Frontal cortex (tissue), 4 donors: ENCODE data around the gene STON1. TPM values are rescaled to one million over a fixed set of nuclear protein-coding genes. Genes with fewer than 3 reads are reported as not detected.
"Not testable (repeated sequence)": the region's sequence is repeated elsewhere in the genome, so short reads cannot be mapped to it uniquely, and the experiment has no call there.

Source experiments
- DNase-seq, 2 donors: peaks; one replicate each; pipeline ENCODE4 v3.0.0; 2012; ENCODE audit warnings: low spot score in 2 of 2
- FAIRE-seq: peaks from 2 replicates; lab custom pipeline; 2012; peaks lifted over from hg19 to GRCh38; lab: Jason Lieb, UNC
- total RNA-seq: library from RNA; depleted of rRNA; stranded (reverse); fragments of >200 nt; gene quantifications from one replicate; pipeline ENCODE4 v1.2.3, GENCODE V29; 2014
- donor health status: control.
- donor health status: control.
- donor health status: control.

STON1 gene
- total RNA-seq, 1 donor from 2014 or later = 3.7 TPM

DNA sequence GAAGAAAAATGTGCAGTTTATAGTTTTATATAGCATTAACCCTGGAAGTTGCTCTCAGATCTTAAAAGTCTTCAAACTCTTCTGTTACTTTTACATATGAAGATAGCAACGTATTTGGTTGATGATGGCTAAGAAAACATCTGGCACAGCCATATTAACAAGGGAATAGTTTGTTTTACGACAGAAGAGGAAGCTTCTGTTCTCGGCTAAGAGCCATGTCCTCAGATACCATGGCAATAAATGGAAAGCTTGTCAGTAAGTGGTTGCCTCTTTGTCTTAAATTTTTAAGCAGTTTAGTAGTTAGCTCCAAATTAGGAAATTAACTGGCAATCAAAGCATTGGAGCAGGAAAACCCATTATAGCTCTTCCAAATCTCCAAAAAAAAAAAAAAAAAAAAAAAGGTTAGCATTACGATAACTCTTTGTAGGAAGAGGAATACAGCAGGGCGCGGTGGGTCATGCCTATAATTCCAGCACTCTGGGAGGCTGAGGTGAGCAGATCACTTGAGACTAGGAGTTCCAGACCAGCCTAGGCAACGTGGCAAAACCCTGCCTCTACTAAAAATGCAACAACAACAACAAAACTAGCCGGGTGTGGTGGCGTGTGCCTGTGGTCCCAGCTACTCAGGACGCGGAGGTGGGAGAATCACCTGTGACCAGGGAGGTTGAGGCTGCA is 4.5 kb upstream of the STON1 start:
- DNase-seq = no peak
- FAIRE-seq = no peak

- no peak for FAIRE-seq
- DNase-seq = no peak
Measured at GRCh38 chr2:48527226-48527885, 2.6 kb upstream of the STON1 start.

- DNase-seq = no peak
- FAIRE-seq = no peak
Measured at GRCh38 chr2:48528431-48528830, 1.5 kb upstream of the STON1 start.

DNA sequence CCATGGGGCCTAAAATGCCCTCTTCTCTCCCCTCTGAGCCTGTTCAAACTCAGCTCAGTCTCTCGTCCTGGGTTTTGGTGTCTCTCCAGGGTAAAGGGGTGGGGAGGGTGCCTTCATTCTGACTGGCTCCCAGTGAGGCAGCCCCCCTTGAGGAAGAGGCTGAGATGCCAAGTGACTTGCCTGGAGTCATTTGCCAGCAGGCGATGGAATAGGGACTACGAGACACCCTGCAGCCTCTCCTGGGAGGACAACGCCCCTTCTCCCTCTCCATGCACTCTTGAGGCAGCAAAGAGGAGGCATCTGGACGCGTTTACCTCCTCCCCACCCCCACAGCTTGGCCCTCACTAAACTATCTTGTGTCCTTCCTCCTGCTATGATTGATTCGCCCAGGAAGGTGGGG is 760 bp upstream of the STON1 start:
- DNase-seq (no peak), FAIRE-seq (no peak)

DNA sequence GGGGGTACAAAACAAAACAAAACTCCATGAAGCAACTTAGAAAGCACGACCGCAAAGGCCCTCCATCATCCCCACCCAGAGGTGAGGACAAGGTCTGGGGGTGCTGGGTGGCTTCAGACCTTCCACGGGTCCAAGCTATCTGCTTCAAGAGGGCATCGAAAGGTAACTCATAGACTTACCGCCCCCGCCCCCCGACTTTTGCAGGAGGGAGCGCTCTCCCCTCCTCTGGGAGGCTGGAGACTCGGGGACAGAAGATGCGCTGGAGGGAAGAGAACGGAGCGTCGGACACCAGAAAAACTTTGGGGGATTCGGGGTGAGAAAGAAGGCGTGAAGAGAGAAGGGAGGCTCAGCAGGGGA is 300 bp upstream of the STON1 start:
- FAIRE-seq = no peak
- no peak for DNase-seq

- peak; percentile 28 to 50 for DNase-seq
- FAIRE-seq = no peak
Measured at GRCh38 chr2:48531141-48531648, 1.2 kb downstream of the STON1 start.

DNA sequence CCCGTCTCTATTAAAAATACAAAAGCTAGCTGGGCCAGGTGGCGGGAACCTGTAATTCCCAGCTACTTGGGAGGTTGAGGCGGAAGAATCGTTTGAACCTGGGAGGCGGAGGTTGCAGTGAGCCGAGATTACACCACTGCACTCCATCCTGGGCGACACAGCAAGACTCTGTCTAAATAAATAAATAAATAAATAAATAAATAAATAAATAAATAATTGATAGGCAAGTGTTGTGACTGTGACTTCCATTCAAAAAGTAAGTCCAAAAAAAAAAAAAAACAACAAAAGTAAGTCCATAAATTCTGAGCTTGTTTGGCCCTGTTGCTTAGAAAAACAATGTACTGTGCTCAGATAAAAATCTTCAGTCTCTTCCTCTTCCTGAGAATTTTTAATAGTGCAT is 2.2 kb downstream of the STON1 start:
- FAIRE-seq (no peak), DNase-seq (no peak)

DNA sequence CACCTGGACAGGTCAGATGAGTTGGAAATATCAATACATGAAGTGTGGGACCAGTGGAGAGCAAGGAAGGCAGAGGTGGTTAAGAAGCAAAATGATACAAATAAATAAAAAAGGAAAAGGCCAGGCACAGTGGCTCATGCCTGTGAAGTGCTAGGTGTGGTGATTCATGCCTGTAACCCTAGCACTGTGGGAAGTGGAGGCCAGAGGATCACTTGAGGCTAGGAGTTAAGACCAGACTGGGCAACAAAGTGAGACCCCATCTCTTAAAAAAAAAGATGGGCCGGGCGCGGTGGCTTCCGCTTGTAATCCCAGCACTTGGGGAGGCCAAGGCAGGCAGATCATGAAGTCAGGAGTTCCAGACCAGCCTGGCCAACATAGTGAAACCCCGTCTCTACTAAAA is 2.9 kb downstream of the STON1 start:
- FAIRE-seq (no peak), DNase-seq (no peak)

GRCh38 chr2:48534781-48535180 is 4.8 kb downstream of the STON1 start:
- no peak for DNase-seq
- FAIRE-seq = no peak

DNA sequence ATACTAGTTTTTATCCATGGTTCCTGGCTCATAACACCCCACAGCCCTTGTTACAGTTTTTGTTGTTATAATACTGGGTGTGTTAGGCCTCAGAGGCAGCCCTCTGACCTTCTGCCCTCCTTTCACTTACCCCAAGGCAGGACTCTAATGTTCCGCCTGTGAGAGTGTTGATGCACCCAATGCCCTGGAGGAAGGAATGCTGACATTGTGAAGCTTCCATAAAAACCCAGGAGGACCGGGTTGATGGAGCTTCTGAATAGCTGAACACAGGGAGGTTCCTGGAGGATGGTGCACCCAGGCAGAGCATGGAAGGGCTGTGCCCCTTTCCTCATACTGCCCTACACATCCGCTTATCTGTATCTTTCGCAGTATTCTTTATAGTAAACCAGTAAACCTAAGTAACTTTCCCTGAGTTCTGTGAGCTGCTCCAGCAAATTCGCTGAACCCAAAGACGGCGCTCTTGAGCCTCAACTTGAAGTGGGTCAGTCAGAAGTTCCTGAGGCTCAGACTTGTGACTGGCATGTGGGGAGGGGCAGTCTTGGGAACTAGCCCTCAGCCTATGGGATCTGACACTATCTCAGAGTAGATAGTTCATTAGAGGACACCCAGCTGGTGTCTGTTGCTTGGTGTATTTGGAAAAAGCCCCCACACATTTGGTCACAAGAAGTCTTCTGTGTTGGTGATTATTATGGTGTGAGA is 10.4 kb downstream of the STON1 start:
- DNase-seq (no peak), FAIRE-seq (no peak)

DNA sequence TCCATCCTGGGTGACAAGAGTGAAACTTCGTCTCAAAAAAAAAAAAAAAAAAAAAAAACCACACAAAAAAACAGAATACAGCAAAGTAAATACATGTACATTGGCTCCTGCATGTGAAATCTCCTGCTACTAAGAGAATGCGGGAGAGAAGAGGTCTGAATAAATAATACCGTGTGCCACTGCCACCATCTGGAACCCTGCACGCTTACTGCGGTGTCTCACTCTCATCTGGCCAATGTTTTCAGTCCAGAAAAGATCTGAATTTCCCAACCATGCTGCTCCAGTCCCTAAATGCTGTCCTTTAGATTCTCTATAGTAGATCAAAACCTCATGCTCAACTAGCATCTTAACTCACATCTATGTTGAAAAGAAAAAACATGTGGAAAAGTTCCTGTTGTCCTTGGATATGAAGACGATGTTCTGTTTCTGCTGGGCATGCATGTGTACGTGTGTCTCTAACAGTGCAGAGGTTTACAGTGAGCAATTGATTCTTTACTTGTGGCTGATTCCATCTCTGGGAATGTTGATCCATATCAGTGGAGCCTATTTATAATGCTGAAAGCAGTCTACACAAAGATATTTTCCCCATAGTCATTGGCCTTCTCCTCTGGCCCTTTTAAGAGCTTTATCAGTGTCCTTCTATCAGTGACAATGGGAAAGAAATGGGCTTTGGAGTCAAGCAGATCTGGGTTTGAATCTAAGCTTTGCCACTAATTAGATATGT is 11.9 kb downstream of the STON1 start:
- no peak for FAIRE-seq
- no peak for DNase-seq

DNA sequence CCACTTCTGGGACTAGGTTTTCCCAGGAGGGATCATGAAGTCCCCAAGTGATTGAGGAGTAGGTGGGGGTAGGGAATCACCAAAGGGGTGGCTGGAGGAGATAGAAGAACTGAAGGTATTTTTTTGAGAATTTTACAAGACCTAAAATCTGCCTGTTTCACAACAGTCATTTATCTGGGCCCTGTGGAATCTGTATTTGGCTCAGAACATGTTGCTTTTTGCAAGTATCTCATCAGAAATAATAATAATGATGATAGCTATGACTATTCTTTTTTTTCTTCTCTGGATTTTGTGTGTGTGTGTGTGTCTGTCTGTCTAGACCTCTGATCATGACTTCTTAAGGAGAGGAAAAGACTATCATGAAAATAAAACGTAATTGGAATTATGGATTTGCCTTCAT is 13.9 kb downstream of the STON1 start:
- FAIRE-seq (no peak), DNase-seq (no peak)

GRCh38 chr2:48545244-48545643 is 15.3 kb downstream of the STON1 start:
- DNase-seq = no peak

DNA sequence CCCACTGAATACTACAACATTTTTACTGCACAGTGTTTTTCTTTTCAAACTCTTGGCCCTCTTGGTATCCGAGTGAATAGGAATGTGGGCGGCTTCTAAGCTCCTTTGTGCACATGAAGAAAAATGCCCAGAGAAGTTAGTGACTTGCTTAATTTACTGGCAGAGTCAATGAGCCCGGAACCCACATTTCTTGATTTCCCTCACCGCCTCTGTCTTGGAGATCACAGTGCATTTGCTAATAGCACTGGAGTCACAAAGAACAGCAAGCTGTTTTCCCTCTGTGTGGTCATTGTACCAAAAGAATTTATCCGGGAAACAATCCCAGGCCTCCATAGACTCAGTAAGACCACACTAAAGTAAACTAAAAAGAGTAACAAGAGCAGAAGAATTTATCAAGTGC is 18.9 kb downstream of the STON1 start:
- FAIRE-seq (no peak), DNase-seq (no peak)

More at GRCh38 chr2:48545244-48545643, 15.3 kb downstream of the STON1 start:
- no peak for FAIRE-seq

DNA sequence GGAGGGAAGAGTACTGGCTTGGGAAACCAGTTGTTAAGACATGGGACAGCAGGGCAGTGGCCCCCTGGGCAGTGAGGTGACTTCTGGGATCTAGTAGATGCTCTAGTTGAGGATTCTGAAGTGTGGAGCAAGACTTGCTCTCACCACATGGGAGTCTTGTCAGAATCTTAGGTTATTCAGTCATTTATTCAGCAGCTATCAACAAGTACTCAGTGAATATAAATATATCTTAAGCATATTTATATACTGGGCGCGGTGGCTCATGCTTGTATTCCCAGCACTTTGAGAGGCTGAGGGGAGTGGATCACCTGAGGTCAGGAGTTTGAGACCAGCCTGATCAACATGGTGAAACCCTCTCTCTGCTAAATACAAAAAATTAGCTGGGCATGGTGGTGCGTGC is 20.0 kb downstream of the STON1 start:
- FAIRE-seq (no peak), DNase-seq (no peak)

DNA sequence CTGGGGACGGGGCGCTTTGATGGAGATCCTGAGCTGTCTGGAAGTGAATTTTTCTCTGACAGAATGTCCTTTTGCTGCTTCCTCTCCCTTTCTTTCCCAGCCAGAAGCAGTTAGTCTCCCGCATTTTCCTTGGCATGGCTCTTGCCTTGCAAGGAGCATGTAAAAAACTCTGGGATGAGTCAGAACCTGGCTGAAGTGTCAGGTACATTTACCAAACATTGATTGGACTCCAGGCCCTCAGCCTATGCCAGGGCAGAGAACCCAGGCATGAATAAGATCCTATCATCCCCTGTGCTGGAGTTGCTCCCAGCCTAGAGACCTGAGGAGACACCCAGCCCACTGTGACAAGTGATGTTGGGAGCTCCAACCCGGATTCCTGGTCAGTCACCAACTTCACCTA is 21.6 kb downstream of the STON1 start:
- FAIRE-seq (no peak), DNase-seq (no peak)

- DNase-seq, FAIRE-seq: not testable (repeated sequence)
Measured at GRCh38 chr2:48555071-48555470, 25.1 kb downstream of the STON1 start.

GRCh38 chr2:48558456-48558855 is 28.5 kb downstream of the STON1 start:
- no peak for DNase-seq
- FAIRE-seq = no peak

DNA sequence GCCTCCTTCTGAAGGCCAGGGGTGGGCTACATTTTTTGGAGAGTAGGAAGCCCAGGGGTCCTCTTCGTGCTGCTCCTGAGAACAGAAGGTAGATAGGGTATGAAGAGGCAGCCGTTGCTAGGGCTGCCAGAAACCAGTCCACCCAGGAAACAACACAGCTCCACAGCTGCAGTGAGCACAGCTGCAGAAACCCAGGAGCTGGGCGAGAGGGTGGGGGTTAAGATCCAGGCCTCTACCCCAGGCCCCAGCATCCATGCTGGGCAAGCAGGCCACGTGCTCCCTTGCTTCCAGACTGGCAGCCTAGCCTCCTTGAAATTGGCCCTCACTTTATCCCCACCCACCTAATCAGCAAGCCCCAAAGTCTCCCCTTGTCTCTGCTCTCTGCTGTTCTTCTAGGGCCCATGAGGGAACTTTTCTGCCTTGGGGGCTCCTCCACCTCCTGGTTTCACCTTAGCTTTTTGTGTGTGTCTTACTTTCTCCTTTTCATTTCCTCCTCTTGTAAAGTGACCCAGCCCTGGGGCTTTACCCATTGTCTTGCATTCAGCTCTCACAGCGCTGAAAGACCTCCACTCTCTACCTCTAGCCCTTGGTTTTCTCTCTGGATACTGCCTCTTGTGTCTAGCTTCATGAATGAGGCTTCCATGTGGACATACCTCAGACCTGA is 30.7 kb downstream of the STON1 start:
- DNase-seq = peak in 1 of 2 donors; percentile 24

GRCh38 chr2:48562281-48562680 is 32.3 kb downstream of the STON1 start:
- FAIRE-seq (no peak), DNase-seq (no peak)

More for the DNA sequence above, 30.7 kb downstream of the STON1 start:
- FAIRE-seq = no peak
